ENCODE measurements around the gene NFASC.

The NFASC gene

DNA sequence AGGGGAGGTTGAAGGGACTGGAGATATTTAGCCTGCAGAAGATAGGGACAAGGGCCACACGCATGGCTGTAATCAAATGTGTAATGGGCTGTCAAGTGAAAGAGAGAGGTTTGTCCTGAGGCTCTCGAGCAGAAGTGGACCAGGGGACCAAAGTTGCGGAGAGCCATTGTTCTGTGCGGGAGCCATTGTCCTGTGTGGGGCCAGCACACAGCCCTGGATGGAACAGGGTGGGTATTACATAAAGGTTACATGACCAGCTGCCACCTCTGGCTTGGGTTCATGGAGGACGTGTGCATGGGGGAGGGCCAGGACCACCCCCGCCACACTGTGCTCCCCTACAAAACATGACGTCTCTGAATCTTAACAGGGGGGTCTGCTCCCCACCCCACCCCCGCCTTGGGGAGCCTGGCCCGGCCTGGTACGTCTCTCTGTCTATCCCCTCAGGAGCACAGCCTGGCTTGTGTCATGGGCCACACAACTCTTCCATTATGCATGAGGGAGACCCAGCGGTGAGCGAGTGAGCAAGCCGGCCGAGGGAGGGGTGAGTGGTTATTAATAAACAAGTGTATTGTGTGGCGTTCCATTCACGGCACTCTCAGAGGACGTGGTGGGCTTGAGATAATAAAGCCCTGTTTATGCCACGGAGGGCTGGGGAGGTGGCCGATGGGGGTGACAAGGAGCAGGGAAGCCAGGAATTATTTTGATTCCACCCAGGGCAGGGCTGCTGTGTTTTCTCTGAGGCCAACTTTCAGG is at the start of gene NFASC:
Gene NFASC, plus strand, starts transcription at position 703 of the 753 bp plus-strand sequence. CDS start 73,454 bp downstream, outside the sequence.
- DNase-seq, result no peak

DNA sequence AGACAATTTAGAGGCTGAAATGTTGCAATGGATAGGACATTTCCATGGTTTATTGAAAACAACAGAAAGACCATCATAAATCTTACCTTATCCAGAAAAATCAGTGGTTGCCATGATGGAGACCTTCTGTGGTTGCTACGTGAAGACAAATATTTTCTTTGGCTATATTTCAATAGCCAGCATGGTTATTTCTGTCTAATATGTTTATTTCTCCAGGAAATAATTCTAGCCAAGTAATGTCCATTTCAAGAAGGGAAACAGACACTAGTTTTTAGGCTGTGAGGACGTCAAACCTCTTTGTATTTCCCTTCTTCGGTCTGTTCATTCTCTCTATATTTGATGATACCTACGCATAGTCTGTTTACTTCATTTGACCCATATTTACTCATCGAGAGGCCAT is 49.2 kb upstream of the NFASC start:
- DNase-seq, result no peak

DNA sequence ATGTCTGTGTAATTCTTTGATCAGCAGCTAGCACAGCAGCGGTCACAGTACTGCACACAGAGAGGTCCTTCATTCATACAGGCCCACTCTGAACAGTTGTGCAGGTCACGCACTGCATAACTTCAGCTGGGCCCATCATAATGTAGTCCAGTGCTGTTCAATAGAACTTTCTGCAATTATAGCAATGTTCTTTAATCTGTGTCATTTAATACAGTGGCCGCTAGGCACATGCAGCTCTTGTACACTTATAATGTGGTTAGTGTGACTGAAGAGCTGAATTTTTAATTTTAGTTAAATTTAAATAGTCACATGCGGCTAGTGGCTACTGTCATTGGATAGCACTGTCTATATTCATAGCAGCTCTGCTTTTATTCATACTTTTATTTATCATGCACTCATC is 48.7 kb upstream of the NFASC start:
- no peak for DNase-seq

DNA sequence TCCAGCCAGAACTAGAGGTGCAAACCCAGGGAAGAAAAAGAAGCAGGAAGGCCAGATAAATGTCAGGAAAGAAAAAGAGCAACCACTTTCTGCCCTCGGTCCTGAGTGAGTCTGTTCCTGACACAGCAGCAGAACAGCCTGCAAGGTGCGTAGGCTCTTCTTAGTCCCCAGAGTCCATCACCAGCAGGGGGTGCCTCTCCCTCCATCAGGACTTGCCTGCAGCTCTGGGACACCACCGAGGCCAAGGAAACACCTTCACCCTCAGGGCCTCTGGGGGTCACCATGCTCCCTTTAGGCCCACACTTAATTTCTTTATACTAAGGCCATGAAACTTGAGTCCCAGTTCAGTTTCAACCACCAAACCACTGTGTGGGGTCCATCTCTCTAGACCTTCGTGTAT is 43.7 kb upstream of the NFASC start:
- DNase-seq, result peak; percentile 44

DNA sequence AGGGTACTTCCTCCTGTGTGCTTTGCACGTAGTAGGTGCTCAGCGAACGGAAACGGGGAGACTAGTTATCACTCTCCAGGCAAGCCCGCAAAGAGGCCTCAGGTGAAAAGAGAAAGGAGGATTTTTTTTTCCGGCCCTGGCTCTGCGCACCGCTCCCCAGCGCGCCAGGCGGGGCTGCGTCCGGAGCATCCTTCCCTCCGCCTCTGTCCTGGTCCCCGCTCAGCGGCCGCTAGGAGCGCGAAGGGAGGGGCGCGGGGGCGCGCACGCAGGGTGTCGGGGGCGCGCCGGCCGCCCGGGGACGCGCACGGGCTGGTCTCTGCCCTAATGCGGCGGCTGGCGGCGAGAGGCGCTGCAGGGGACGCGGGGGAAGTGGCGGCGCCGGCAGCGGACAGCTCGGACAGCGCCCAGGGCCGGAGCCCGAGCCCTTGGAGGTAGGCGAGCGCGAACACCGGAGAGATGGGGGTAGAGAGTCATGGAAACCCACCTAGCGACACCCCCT is 42.3 kb upstream of the NFASC start:
- DNase-seq, result peak; percentile 71

DNA sequence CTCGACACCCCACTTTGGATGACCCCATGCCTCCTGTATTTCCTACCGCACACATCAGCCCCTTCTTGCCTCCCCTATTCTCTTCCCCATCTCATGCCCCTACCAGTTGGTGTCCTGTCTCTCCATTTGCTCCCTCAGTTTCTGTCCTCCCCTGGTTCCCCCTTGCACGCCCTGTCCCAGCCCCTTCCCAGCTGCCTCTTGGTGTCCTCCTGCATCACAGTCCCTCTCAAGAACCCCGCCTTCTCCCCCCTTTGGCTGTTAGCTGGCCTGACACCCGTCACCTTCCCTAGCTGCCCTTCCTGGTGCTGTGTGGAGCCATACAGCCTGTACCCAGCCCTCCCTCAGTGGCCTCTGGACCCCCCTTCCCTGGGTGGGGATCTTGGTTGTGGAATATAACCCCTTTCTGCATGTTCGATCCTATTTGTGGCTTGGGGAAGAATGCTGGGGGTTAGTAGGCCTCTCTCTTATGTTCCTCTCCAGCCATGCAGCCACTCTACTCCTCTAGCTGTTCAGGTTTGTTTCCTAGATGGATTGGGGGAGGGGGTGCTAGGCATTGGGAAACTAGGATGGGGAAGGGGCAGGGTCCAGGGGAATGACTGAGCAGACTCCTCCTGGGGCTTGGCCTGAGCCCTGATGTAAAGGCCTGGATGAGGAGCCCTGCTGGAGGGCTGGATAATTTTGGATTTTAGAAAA is 41.4 kb upstream of the NFASC start:
- no peak for DNase-seq

DNA sequence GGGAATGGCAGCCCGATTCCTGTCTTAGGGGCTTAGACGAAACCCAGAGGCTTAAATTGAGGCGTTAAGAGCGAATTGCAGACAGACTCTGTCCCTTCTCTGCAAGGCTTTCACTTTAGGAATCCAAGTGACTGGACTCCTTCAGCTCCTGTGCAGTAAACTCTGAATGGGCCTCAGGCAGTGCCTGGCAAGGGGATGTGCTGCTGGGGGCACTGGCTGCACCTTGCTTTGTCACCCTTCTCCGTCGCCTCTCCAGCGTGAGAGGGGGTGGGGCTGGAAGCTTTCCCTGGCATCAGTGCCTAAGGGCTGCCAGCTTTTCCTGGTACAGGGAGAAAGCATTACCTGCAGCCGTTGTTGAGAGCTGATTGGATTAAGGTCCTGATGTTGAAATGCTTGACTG is 39.9 kb upstream of the NFASC start:
- DNase-seq, result no peak

DNA sequence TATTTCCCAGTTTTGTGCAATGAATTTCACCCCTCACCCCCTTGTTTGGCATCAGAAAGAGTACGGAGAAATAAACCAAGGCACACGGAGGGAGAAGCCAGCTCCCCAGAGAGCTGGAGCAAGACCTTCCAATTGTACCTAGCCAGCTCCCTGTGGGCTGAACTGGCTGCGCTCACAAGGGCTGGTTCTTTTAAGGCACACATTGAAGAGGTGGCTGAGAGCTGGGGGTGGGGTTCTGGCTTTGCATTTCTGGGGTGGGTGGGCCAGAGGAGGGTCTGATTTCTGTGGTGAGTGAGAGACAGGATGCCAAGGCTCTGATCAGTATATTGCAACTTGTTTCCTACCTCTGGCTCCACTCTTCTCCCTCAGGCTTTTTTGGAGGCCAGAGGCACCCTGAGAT is 39.5 kb upstream of the NFASC start:
- no peak for DNase-seq

DNA sequence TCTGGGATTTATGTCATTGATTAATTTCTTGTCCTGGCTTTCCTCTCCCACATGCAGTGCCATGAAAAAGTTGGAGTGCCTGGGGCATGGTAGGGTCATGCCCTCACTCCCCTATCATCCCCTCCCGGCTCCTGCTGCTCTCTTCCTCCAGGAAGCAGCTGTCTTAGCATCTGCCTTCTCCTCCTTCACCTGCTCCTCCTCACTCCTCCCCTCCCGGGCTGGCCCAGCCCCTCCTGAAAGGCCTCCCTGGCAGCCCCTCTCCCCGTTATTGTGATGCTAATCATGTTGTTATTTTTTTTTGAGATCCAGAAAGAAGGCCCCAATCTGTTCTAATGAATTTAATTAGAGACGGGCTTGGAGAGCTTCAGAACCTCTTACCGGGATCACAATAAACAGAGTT is 36.3 kb upstream of the NFASC start:
- DNase-seq, result no peak

DNA sequence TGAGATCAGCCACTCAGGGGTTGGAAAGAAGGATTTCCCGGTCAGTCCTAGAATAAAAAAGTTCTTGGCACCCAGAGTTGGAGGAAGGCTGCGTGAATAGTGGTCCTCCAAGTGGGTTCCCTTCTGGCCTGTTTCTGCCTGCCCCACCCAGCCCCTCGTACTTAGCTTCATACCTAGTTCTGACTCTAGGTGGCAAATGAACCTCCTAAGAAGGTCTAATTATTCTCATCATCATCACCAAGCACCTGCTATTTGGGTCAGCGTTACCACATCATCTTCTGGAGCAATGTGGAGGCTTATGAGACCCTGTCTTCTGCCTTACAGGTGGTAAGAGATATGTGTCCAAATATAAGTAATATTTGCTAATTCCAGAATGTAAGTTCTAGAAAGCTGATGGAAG is 35.9 kb upstream of the NFASC start:
- DNase-seq, result no peak

DNA sequence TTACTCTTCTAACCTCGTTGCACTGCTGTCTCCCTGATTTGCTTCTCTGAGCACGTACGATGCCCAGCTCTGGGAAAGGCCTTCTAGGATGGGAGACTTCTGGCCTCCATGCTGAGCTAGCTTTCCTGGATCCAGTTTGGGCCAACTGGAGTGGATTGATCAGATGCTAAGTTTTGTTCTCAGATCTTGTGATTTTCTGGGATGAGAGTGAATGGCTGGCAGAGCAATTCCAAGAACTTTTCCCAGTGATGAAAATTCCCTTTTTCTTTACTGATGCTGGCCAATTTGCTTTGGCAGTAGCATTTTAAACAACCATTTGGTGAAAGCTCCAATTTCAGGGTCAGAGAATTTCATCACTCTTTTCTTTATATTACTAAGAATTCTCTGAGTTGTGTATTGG is 34.9 kb upstream of the NFASC start:
- DNase-seq, result no peak

DNA sequence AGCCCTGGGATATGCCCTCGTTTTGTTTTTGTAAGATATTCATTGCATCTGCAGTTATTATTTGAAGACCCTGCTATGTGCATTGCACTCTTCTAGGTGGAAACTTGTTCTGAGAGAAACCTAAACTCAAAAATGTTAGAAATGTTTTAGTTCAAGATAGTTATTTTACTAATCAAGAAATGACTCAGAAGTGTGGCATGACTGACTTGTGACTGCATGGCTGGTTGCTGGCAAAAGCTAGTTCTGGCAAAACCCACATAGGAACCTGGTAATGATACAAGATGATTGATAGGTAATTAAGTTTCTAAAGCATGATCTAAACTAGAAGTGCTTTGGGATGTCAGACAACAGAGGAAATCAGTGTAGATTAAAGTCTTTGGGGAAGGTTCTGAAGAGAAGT is 33.8 kb upstream of the NFASC start:
- DNase-seq, result no peak

DNA sequence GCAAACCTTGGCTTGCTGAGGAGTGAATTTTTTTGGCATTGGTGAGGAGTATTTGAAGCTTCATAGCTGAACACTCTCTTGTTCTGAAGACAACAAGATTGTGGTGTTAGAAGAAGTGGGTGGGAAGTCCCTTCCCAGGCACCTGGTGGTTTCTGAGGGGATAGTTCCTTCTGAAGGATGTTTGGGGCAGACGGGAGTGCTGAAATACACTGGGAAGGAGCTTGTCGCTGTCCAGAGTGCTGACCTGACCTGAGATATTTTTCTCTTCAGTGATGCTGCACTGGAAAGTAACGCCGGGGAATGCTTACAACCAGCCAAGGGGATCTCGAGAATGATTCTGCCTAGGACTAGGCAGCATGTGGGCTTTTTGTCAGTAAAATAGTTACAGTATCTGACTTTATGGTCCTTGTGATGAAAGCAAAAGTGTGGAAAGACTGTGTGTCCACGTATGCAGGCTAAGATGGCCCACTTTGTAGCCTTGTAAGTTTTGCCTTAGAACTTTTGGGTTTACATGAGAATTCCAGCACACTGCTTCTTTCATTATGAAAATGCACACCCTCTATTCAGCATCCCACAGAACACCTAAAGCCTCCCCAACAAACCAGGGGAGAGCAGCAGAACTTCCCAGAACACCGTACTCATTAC is 33.1 kb upstream of the NFASC start:
- peak; percentile 36 for DNase-seq

DNA sequence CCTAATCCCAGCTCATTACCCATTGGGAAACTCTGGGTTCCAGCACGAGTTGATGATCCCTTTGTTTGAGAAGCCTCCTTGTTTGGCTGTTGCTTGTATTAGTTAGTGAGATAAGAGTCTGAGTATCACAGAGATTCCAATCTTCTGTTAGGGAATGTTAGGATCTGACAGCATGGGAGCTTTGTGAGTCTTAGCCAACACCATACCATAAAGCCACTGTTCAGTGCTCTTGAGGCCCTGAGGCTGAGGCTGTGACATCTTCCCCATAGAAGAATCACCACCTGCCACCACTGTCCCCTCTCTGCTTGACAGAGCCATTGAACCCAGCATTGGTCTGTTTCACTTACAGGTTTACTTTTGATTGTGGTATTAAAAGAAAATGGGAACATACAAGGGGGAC is 29.3 kb upstream of the NFASC start:
- no peak for DNase-seq

DNA sequence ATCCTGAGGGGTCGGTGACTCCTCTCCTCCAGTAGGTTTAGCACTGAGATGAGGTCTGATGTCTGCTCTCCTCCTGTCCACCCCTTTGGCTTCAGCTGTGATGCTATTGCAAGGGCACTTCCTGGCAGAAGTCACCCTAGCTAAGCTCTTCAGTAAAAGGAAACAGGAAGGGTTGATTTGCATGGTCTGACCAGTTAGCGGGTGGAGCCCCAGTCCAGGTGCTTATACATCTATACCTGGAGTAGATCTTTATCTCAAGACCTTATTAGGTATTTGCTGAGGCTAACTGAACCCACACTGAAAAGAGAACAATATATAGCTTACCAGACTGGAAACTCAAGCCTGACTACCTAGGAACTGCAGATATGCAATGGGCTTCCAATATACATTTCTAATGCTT is 28.9 kb upstream of the NFASC start:
- DNase-seq, result no peak

DNA sequence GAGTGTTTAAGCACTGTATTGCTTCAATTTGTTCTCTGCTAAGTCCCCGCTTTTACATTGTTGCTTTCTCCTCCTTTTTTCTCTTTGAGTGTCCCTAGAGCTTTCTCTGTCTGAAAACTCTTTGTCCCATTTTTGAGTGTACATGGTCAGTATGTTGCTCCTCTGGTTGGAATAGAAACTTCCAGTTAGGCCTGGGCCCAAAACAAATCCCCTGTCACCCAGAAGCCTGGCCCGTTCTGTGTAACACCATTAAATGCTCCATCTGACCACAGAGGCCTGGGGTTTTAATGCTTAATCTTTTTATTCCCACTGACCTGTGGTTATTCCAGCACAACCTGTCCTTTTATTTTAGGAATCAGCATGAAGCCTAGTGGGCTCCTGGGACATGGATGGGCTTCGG is 28.3 kb upstream of the NFASC start:
- DNase-seq, result no peak

DNA sequence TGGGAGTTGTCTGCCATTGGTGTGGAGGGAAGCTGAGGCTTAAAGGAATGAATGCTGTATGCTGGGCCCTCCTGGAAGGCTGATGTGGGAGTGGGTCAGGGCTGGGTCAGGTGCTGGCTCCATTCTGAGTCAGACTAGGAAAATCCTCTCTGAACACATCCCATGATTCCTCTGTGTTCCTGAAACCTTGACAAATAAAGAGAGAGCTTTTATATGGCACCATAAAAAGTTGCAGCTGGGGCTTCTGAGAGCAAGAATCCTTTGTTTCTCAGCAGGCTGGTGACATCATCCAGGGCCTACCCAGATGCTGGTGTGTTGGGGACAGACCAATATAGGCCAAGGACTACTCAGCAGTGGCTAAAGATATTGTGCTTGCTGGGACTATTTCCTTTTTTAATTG is 27.8 kb upstream of the NFASC start:
- no peak for DNase-seq

DNA sequence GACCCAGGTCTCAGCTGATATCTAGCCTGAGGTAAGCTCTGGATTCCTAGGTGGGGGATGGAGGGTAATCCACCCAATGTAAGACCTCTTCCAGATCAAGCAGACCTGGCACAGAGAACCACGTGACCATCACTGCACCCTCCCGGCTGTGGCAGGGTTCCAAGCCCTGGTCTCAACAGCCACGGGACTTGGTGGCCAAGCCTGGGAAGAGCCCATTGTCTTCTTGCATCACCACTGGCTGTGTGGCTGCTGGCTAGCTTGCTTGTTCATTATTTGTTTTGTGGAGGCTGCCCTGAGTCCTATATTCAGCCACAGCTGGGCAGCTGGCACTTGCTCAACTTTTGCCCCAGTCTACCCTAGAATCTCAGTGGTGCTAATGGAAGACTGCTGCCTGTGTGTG is 24.1 kb upstream of the NFASC start:
- DNase-seq, result no peak

DNA sequence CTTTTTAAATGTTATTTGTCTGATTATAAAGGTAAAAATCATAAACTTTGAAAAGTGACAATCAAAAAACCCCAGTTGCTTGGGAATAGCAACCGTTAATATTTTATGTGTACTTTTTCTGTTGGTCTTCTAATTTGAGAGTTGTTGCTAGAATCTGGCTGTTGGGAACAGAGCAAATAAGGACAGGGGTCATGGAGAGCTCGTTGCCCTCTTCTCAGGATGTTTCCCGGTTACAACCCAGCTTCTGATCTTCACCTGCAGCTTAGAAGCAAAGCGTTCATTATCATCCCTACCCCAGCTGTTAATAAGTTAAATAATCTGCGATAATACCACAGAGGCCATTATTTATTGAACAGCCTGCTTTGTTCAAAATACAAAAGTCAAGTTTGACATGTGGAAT is 22.1 kb upstream of the NFASC start:
- DNase-seq, result no peak

DNA sequence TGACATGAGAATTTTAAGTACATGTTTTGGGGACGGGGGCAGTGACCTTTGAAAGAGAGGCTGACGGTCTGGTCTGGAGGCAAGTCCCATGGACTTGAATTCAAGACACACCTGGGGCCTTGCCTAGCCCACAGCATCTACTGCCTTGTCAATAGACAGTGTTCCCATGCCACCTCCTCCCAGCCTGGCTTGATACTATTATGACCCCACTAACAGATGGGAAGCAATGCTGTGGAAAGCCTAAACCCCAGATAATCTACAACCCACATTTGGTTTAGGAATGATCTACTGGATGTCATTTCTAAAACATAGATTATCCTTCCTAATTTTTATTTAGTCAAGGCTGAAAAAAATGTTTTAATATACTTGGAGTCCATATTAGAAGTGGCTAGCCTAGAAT is 17.8 kb upstream of the NFASC start:
- no peak for DNase-seq

DNA sequence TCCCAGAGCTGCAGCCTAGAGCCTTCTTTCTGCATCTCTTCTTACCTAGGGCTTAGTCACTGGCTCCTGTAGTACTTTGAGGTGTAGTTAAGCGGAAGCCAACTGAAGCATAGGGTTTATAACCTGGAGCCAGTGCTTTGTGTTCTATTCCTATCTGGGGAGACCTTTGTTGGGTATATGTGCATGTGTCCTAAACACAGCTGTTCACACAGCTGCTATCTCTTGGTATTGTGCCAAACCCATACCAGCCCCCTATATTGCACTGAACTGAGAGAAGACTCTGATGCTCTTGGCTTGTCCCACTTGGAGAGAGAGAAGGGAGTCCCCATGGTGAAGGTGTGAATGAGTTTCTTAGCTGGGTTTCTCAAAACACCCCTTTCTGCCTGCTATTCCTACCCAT is 17.2 kb upstream of the NFASC start:
- DNase-seq, result no peak

DNA sequence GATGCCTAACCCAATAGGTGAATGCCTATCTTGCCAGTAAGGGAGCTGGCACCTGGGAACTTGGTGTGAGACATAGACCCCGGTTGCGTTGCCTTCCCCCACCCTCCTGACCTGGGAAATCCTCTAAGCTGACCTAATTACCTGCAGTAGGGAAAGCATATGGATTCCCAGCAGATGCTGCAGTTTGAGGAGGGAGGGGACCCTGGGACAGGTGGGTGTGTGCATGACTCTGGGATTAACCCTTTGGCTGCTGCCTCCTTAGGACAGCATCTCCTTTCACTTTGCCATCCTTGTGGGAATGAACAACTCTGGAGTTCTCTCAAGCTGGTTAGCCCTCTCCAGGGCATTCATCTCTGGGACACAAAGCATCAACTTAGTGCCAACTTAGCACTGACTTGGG is 16.4 kb upstream of the NFASC start:
- DNase-seq, result no peak

DNA sequence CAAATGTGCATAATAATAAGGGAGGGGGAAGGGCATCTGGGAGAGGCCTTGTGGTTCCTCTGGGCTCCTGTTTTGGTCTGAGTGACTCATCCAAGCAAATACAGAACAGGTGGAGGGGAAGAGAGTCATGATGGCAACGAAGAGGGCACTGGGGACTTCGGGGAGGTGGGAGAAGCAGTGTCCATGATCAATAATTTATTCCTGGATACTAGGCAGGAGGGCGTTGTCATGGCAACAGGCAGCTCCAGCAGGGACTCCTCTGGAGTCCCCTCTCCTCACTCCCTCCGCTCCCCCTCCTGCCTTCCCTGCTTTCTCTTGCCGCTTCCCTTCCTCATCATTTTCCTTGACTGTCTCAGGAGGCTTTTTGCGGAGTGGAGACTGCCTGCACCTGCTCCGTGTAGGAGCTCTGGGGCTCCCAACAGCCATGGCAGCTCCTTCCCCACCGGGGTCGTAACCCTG is 12.3 kb upstream of the NFASC start:
- DNase-seq, result no peak

DNA sequence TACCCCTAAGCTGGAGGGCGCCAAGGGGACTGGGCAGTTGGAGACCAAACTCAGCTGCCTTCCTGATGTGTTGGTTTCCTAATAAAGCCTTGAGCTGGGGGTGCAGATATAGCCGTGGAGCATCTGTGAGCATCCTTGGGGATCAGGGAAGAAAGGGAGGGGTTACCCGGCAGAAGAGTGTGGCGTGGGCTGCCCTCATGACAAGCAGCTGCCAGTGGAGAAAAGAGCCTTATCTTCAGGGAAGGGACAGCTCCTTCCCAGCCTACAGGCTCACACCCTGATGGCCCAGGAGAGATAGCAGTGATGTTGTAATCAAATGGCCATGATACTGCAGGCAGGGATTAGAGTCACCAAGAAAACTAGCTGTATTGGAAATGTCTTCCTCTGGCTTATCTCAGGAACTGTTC is 10.8 kb upstream of the NFASC start:
- no peak for DNase-seq

Data from stimulated activated CD4-positive, alpha-beta T cell treated with anti-CD3 and anti-CD28 coated beads, Interleukin-15, amount 100 ng/mL, for 24 hours (primary cell).